ENCODE data around the gene KLK4.
A peak's percentile ranks its signal among the peaks of the same experiment; 100 is the strongest.

Gene KLK4, protein sequence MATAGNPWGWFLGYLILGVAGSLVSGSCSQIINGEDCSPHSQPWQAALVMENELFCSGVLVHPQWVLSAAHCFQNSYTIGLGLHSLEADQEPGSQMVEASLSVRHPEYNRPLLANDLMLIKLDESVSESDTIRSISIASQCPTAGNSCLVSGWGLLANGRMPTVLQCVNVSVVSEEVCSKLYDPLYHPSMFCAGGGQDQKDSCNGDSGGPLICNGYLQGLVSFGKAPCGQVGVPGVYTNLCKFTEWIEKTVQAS

DNA sequence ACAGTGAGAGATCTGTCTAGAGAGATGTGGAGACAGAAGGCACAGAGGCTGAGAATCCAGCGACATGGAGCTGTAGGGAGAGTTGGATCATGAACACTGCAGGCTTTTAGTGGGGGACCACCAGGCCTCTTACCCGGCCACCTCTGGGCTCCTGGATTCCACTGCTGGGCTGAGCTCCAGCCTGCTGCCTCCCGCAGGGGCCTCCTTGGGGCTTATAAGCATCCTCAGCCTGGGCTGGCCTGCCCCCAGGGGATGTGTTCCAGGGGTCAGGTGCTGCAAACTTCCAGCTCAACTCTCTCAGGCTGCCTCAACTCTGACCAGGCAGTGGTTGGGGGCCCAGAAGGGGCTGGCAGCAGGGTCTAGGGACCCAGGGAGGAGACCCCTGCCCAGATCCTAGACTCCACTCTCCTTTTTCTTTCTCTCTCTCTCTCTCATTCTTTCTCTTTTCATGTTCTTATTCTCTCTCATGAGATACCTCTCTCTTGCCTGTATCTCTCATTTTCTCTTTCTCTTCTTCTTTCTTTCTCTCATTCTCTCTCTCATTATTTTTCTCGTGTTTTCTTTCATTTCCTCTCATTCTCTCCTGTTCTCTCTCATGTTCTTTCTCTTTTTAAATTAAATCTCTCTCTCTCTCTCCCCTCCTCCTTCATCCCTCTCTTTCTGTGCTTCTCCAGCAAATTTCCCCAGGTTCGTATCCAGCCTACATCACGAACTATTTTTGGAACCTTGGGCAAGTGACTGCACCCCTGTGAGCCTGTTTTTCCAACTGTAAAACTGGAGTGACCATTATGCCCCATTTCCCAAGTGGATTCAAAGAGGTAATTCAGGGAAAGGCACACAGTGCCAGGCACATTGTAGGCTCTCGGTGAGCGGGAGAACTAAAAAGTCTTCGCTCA lies at the start of gene KLK4:
Gene KLK4 (minus strand): TSS at position 190 of the 896 bp plus-strand sequence. CDS start 657 bp downstream, outside the sequence.
- no peak for DNase-seq

DNA sequence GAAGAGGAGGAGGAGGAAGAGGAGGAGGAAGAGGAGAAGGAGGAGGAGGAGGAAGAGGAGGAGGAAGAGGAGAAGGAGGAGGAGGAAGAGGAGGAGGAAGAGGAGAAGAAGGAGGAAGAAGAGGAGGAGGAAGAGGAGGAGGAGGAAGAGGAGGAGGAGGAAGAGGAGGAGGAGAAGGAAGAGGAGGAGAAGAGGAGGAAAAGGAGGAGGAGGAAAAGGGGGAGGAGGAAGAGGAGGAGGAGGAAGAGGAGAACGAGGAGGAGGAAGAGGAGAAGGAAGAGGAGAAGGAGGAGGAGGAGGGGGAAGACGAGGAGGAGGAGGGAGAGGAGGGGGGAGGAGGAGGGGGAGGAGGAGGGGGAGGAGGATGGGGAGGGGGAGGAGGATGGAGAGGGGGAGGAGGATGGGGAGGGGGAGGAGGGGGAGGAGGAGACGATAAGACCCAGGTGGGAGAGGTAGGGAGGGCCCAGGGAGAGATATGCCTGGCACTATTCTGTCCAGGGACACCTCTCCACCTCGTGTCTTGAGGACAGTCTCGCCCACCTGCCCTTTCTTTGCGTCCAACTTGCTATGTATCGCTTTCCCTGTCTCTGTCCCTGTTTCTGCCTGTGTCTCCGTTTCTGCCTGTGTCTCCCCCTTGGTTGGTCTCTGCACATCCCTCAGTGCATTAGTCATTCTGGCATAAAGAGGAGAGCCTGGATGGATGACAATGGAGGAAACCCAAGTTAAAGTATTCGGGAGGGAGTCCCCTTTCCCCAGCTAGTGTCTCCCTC lies 48.7 kb upstream of the KLK4 start:
- DNase-seq = no peak

DNA sequence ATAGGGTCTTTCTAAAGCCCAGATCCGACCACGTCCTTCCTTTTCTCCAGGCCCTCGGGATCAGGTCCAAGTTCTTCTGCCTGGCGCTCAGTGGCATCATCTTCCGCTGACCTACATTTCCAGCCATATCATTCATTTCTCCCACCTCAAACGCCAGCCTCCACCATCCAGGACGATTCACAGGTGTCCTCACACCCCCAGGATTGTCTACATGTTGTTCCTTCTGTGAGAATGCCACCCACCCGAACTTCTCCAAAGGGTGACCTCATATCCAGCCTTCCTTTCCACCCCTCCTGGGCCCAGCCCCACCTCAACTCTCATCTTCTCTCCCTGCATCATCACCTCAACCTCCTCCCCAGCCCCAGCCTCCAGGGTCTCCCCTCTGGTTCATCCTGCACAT lies 46.4 kb upstream of the KLK4 start:
- no peak for DNase-seq

DNA sequence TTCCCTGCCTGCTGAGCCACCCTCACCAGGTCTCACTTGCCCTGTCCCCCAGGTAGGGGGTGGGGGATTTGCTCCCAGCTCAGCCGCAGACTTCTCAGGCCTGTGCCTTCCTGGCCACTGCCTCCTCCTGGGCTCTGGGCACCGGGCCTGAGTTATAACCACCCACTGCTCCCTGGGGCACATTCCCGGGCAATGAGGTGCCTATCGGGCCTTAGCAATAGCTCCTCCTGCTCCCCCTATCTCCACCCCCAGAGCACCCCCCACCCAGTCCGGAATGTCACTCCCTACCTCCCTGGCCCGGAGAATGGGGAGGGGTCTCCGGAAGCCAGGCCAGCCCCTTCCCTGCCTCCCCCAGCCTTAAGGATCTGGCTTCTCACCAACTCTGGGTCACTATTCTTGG lies 41.7 kb upstream of the KLK4 start, which contains the start of gene KLK5:
Gene KLK5 (minus strand): TSS at position 129 of the 400 bp plus-strand sequence. CDS start 381 bp downstream, outside the sequence.
- no peak for DNase-seq

DNA sequence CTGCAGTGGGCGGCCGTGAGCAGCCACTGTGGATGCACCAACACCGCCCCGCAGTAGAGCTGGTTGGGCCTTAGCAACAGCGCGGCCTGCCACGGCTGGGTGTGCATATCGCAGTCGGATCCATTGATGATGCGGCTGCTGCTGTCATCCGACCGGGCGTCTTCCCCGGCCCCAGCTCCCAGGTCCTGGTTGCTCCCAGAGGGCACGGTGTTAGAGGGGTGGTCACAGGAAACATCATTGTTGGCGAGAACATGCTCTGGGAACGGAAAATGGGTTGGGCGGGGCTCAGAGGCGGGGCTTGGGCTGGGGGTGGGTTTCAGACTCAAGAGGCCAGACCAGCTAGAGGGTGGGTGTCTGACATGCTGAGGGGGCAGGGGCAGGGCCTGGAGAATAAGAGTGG lies 38.7 kb upstream of the KLK4 start:
- no peak for DNase-seq

DNA sequence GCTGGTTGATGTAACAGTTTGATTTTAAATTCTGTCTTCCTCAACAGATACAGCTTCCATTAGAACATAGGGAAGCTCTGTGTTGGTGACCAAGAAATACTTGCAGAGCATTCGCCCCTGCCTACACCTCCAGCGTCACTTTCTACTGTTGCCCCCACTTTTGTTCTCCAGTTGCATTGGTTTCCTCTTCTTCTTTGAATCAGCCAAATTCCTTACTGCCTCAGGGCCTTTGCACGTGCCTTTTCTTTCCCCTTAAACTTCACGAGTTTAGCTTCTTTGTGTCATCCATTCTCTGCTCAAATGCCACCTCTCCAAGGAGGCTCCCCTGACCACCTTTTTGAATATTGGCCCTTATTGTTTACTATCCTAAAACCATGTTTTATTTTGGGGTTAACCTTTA lies 35.9 kb upstream of the KLK4 start:
- no peak for DNase-seq

DNA sequence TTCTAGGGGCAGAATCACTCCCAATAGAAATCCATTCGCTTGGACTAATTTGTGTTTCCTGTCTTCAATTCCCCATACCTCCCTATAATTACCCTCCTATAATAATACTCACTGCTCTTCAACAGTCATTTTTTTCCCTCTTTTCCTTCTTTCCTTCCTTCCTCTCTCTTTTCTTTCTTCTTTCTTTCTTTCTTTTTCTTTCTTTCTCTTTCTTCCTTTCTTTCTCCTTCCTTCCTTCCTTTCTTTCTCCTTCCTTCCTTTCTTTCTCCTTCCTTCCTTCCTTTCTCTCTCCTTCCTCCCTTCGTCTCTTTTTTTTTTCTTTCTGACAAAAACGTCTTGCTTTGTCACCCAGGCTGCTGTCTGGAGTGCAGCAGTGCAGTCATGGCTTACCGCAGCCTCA lies 33.6 kb upstream of the KLK4 start:
- no peak for DNase-seq

DNA sequence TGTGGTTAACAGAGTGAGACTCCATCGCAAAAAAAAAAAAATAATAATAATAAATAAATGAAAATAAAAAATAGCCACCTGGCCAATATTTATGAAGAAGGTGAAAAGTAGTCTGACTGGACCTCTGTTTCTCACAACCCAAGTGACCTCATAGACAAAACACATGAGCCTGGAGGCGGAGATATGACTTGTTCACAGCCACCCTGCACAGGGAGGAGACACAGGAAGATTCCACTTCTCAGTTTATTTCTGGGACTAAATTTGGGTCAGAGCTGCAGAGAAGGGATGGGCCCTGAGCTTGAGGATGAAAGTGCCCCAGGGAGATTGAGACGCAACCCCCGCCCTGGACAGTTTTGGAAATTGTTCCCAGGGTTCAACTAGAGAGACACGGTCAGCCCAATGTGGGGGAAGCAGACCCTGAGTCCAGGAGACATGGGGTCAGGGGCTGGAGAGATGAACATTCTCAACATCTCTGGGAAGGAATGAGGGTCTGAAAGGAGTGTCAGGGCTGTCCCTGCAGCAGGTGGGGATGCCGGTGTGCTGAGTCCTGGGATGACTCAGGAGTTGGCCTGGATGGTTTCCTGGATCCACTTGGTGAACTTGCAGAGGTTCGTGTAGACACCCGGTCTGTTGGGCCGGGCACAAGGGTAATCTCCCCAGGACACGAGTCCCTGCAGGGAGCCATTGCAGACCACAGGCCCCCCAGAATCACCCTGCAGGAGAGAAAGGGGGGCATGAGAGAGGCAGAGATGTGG lies 32.1 kb upstream of the KLK4 start:
- DNase-seq = no peak

DNA sequence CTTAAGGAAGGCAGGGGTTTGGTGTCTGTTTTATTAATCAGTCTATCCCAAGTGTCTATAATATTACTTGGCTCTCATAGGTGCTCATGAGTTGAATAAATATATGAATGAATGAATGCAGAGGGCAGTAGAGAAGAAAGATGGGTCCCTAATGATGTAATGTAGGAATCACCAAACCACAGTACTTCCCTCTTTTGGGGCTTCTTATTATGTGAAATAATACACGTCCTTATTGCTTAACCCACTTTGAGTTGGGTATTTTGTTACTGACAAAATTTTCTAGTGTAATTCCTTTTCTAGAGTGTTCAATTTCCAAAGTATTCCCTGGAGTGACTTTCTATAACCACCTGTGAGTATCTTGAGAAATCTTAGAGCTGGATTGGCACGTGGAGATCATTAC lies 28.4 kb upstream of the KLK4 start:
- DNase-seq = no peak

DNA sequence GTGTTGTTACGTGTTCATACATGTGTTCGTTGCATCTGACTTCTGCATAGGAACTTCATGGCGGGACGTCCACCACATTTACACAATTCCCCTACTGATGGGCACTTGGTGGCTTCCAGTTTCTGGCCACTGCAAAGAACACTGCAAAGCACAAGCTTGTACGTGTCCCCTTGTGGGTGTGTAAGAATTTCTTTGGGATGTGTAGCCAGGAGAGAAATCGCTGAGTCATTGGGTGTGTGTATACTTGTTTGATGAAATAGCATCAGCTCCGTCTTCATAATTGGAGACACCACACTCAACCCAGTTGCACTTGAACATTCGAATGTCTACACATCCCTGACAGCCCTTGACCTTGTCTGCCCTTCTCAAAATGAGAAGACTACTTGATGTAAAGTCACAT lies 22.4 kb upstream of the KLK4 start:
- no peak for DNase-seq

DNA sequence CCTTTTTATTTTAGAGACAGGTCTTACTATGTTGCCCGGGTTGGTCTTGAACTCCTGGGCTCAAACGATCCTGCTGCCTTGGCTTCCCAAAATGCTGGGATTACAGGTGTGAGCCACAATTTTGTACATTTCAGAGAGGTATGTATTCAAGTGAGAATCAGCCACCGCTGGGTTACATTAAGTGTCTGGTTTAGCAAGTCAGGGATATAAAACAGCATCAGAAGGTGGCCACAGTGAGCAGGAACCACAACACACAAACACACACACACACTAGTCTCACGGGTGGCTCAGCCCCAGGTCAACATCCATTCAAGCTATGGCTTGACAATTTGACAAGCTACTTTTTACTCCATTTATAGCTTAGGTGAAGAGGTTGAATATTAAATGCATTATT lies 21.5 kb upstream of the KLK4 start:
- no peak for DNase-seq

DNA sequence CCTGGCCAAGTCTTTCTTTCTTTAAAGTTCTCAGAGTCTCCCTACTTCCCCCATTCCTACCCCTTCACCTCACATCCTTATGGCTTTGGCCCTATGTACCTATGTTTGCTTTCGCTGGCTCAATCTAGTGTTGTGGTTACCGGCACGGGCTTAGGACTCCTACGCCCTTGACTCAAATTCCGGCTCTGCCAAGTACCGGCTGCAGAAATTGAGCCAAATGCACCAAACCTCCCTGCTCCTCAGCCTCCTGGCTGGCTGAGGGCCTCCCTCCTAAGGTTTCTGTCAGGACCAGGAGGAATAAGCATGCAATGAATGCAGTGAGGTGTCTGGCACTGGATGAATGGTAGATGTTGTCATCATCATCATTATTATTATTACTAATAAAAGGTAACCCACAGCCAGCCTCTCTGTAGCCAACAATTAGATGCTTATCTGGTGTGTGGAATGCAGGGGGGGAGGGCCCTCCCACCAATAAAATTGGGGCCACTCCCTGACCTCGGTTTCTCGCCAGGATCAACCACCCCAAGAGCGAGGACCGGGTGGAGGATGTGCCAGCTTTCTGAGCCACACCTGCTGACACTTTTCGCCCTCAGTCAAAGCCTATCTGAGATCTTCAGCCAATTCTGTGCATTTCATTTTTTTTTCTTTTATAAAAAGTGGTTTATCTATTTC lies 21.0 kb upstream of the KLK4 start:
- no peak for DNase-seq

DNA sequence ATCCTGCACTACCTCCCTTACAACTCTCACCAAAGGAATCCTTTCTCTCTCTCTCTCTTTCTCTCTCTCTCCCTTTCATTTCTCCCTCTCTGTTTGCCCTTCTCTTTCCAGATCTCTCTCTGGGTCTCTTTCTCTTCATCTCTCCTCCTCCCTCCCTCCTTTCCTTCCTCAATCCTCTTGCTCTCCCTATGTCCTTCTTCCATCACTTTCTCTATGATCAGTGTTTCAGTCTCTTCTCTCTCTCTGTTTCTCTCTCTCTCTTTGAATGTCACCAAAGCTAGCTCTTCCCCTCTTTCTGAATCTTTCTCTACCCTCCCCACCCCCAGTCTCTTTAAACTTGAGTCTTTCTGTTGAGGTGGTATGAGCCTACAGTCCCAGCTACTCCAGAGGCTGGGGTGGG lies 19.8 kb upstream of the KLK4 start:
- DNase-seq = no peak

DNA sequence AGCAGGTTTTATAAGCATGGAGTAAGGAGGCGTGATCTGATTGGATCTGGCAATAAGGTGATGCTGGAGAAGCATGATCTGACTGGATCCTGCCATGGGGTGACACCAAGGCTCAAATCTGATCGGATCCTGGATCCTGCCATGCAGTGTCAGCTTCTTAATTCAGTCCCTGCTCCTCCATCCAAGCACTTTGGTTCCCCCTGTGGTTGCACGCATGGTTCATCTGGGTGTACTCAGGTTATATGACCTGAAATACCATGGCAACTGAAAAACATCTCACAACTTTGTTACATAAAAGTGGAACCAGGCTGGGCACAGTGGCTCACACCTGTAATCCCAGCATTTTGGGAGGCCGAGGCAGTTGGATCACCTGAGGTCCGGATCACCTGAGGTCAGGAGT lies 17.6 kb upstream of the KLK4 start:
- DNase-seq = no peak

DNA sequence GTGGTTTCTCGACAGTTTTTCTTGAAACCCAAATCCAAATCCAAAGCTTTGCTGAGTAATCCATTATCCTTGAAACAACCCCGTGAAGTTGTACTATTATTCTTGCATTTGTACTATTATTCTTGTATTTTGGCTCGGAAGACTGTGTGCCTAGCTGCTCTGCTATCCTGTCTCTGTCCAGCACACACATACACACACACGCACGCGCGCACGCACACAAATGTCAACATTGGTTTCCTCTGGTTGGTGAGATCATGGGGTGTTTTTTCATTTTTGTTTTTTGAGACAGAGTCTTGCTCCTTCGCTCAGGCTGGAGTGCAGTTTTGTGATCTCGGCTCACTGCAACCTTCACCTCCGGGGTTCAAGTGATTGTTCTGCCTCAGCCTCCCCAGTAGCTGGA lies 14.9 kb upstream of the KLK4 start:
- DNase-seq = no peak

DNA sequence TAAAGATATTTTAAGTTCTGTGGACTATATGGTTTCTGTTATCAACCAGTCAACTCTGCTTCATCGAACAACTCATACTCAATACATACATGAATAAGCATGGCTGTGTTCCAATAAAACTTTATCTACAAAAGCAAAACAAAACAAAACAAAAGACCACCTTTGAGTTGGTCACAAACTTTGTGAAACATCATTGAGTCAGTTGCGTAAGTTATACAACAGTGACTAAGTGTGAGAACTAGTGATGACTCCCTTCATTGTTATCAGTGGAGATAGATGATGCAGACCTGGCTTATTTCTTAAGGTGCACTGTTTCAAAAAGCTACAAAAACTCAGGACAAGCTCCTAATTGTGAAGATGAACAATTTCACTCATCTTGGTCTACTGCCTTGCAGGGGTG lies 14.5 kb upstream of the KLK4 start:
- no peak for DNase-seq

DNA sequence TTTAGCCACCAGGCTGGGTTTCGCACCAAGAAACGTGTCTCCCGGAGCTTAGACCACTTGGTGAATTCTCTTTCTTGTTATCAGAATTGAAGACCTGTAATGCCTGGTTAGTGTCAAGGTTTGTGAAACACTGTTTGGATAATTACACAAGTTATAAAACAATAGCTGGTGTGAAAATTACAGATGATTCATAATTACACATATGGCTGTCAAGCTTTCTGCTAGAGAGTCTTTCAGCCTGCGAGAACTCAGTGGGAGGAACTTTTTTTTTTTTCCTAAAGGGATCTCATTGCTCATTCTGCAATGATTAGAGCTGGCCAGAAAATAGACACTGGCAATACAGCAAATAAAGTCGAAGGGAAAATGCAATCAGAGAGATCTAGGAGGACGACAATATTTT lies 13.4 kb upstream of the KLK4 start:
- no peak for DNase-seq

DNA sequence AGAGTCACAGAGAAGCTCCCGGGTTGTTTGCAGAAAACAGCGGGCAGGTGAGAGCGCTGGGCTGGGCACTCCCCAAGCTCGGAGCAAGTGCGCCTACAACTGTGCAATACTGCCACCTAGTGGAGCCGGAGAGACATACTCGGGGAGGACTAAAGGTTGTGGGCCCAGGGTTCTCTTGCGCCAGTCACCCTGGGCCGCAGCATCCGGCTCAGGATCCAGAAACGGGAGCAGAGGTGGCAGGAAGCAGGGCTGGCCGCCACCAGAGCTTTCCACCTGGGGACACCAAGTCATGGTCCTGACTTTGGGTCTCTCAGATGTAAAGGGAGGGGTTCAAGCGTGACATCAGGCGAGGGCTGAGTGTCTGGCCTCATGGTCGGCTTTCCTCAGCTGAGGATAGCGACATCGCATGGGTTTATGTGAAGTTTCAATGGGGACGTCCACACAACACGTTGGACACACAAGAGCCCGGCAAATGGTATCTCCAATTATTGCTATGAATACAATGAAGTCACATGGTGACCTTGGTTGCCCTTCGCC lies 11.2 kb upstream of the KLK4 start:
- peak; percentile 80 for DNase-seq

DNA sequence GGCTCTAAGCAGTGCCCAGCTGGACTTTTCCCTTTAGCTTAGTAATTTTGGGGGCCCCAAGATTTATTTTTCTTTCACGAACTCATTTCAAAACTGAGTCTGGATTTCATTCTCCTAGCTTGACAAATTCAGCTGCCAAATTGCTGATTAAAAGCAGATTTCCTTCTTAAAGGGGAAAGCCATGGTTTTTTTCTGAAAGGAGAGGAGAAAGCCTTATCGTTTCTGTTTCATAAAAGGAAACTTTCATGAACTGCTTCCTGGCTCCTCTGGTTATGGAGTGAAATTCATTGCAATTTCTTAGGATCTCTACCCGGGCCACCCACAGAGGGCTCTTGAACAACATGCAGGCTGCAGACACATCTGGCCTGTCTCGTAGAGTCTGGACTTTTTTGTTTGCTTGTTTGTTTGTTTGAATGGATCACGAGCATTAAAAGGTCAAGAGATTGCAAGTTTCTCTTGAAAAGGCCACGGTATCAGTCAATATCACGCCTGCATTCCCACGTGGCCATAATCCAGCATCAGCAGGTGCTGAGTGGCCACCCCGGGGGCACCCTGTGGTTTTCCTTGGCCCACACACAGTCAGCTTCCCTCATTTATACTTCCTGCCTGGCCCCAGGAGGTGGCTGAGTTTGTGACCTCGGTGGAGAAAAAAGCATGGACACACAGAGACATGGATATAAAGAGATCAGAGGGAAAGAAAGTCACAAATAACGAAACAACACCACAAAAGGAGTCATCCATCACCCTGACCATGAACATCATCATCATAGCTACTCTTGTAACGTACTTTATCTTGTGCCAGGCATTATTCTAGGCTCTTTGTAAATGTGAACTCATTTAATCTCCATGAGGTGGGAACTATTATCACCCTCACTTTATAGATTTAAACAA lies 10.5 kb upstream of the KLK4 start:
- DNase-seq = no peak

DNA sequence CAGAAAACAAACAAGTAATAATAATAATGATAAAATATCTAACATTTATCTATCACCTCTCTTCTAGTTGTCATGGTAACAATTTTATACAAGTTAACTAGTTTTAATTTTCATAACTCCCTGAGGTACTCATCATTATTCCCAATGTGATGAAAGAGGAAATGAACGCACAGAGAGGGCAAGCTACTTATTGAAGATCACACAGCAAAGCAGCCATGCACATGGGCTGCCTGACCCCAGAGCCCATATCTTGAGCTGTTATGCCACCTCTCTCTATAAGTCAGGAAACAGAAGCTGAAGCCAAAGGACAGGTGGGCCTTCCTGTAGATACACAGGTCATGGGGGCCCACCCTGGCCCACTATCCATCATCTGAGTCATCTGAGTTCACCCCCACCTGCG lies 4.9 kb upstream of the KLK4 start:
- DNase-seq = no peak
